Esophagus muscularis mucosa (tissue), 4 donors: Measurements from ENCODE around the gene PNMA6F.

Source experiments
- CTCF ChIP-seq, 3 experiments: fragments of 200-600 bp in 2 of 3; fragments of 450-650 bp in 1 of 3; sonication (generic) in 2 of 3; IDR thresholded peaks; one replicate each; pipeline ENCODE4 v1.5.1; 2017 to 2019; ENCODE audit warnings: antibody characterized with exemption in 3 of 3, mild to moderate bottlenecking in 2 of 3, moderate library complexity in 1 of 3
- EP300 ChIP-seq: sonication (generic); formaldehyde crosslinking; IDR thresholded peaks from one replicate; pipeline ENCODE4 v1.6.1; 2017; ENCODE audit warnings: antibody characterized with exemption
- POLR2A ChIP-seq: fragments of 450-650 bp; IDR thresholded peaks from one replicate; pipeline ENCODE4 v1.6.1; 2017; ENCODE audit warnings: antibody characterized with exemption, moderate library complexity, mild to moderate bottlenecking, low read depth
- POLR2AphosphoS5 ChIP-seq, 2 donors: sonication (generic); formaldehyde crosslinking; IDR thresholded peaks; one replicate each; pipeline ENCODE4 v1.6.1; 2017; ENCODE audit warnings: antibody characterized with exemption in 2 of 2

- TF ChIP-seq CTCF (IDR thresholded peaks at IDR 0.05) (no peak), POLR2A (no peak), POLR2AphosphoS5 (IDR thresholded peaks at IDR 0.05) (no peak), EP300 (no peak)
These were observed 15.4 kb upstream of the PNMA6F start for GRCh38 chrX:153336988-153337387.
